HG02798 (cell line): ENCODE data around the gene RPS6KA5.
"Not testable (repeated sequence)": the region's sequence is repeated elsewhere in the genome, so short reads cannot be mapped to it uniquely, and the experiment has no call there.

Experiments
- ATAC-seq: cut with Tn5 transposase; IDR thresholded peaks from one replicate; pipeline ENCODE4 v1.9.1; 2021; ENCODE audit warnings: mild to moderate bottlenecking; ENCODE audit not compliant: unreplicated experiment, poor library complexity

RPS6KA5 gene

GRCh38 chr14:90890322-90891020 lies 170.0 kb downstream of the RPS6KA5 start:
- no peak for ATAC-seq

GRCh38 chr14:90886297-90886815 lies 174.1 kb downstream of the RPS6KA5 start:
- ATAC-seq: no peak

- no peak for ATAC-seq
Measured at GRCh38 chr14:90883782-90884181, 176.7 kb downstream of the RPS6KA5 start.

- ATAC-seq: no peak
Measured at GRCh38 chr14:90883197-90883596, 177.2 kb downstream of the RPS6KA5 start.

- no peak for ATAC-seq
Measured at GRCh38 chr14:90880282-90880681, 180.2 kb downstream of the RPS6KA5 start.

GRCh38 chr14:90874599-90874998 lies 185.8 kb downstream of the RPS6KA5 start:
- no peak for ATAC-seq

GRCh38 chr14:90871605-90872233 lies 188.7 kb downstream of the RPS6KA5 start:
- ATAC-seq: no peak

GRCh38 chr14:90870950-90871604 lies 189.4 kb downstream of the RPS6KA5 start:
- no peak for ATAC-seq

- no peak for ATAC-seq
Measured at GRCh38 chr14:90867501-90867900, 192.9 kb downstream of the RPS6KA5 start.

GRCh38 chr14:90866833-90867232 lies 193.6 kb downstream of the RPS6KA5 start:
- ATAC-seq: no peak

- ATAC-seq: no peak
Measured at GRCh38 chr14:90864741-90865140, 195.7 kb downstream of the RPS6KA5 start.

- no peak for ATAC-seq
Measured at GRCh38 chr14:90858511-90858910, 201.9 kb downstream of the RPS6KA5 start.

GRCh38 chr14:90857866-90858265 lies 202.6 kb downstream of the RPS6KA5 start:
- ATAC-seq: no peak

GRCh38 chr14:90856115-90856514 lies 204.3 kb downstream of the RPS6KA5 start:
- ATAC-seq: not testable (repeated sequence)

GRCh38 chr14:90853116-90853515 lies 207.3 kb downstream of the RPS6KA5 start:
- no peak for ATAC-seq

GRCh38 chr14:90851327-90852036 lies 209.0 kb downstream of the RPS6KA5 start:
- ATAC-seq: no peak

- ATAC-seq: no peak
Measured at GRCh38 chr14:90850487-90850886, 210.0 kb downstream of the RPS6KA5 start.

GRCh38 chr14:90849787-90850444 lies 210.5 kb downstream of the RPS6KA5 start:
- no peak for ATAC-seq

- ATAC-seq: no peak
Measured at GRCh38 chr14:90848944-90849731, 211.3 kb downstream of the RPS6KA5 start.
